Mesenteric fat pad (tissue), 1 donor: Measurements from ENCODE around the gene AKAP13. TPM values are rescaled to one million over a fixed set of nuclear protein-coding genes. Genes with fewer than 3 reads are reported as not detected.

Experiments used
- DNase-seq: peaks from one replicate; pipeline ENCODE4 v3.0.0-alpha.2; 2020; ENCODE audit warnings: low spot score
- total RNA-seq: library from RNA; stranded (reverse); fragmentation: NEBNext Ultra II Directional; extraction: Animal tissue kit (Norgen Biotek cat#: 25700); gene quantifications from one replicate; pipeline ENCODE4 v1.2.1, GENCODE V29; 2021
- donor health status: DM: yes; HTN: yes; CAD: no.

The AKAP13 gene
- total RNA-seq, 1 donor from 2014 or later: 159 TPM

DNA sequence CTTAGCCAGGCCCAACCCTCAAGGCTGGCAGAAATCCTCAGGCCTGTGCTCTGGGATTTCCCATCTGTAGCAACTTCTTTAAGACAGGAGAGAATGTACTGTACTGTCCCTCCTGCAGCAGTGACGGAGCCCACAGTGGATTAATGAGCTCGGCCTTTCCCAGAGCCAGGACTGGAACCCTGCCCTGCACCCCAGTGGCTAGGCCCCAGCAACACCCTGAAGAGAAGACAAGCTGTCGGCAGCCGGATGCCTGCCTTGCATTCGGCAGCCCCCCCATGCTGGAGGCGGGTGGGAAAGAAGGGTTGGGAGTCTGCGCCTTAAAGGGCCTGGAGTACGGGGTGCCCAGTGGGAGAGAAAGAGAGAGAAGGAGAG is 382.3 kb downstream of the AKAP13 start:
- DNase-seq: no peak

DNA sequence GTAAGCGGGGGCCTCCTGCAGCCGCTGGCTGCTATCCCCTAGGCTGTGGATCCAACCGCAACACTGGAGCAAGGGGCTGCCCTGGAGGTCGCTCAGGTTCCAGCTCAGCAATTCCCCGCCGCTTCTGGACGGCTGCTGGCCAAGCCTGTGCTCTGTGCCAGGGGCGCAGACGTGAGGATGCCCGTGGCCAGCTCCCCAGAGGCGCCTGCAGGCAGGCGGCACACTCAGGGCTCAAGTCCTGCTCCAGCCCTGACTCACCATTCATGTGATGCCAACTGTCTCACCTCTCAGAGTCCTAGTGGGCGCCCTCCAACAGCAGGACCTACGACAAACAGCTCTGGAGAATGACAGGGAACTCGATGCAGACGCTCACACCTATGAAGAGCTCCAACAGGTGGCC is 382.8 kb downstream of the AKAP13 start:
- DNase-seq: no peak

DNA sequence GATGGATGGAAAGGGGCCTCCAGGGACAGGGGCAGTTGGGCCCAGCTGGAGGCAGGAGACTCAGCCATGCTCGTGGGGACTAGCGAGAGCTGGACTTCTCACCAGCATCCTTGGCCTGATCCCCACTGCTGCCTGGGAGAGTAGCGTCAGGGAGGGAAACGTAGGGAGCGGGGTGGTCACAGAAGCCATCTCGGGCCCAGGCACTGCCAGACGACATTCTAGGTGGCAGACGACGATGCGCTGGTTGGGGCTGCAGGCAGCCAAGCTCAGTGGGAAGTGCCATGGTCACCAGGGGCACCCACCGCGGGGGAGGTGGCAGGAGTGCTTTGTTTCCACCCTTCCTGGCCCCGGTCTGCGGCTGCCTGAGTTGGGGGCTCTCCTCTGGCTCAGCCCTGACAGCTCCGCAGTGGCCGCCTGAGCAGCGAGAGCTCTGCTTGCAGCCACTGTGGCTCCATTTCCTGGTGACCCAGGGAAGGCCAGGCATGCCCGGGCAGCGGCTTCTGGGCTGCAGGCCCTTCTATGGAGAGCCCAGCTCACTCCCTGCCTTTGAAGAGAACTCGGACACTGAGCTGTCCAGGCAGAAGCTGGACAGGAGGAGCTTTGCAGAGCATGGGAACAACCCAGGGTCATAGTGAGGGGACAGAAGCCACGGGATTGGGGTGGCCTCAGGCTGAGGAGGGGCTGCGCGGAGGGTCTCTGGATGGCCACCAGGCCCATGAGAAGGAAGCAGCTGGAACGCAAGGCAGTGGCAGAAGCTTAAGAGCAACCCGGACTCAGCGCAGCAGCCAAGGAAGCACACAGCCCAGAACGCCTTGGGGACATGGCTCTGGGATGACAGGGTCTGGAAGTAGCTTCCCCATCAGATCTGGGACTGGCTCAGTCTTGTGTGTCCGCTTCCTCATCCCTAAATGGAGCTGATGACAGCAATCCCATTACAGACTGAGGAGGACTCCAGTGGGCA is 383.6 kb downstream of the AKAP13 start:
- no peak for DNase-seq

DNA sequence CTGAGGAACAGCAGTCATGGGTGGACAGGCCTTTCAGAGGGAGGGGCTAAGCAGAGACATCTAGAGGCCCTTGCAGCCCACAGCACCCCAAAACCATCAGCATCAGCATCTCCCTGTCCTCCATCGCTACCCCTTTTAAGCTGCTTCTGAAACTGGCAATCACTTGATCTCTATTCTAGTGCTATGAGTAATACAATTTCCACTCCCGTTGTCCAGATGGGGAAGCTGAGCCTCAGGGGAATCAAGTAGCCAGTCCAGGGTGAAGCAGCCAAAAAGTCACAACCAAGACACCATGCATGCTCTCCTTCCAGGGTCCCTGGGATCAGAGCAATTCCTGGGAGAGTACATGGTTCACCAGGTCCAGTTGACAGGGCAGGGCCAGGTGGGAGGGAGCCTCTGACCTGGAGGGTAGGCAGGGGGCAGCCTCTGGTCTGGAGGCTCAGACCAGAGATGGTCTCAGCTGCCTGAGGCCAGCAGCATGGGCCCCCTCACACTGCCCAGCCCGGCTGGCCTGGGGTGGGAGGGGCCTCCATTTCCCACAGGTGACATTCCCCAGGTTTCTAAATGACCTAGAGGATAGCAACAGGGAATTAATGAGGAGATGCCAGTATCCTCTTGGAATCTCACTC is 384.4 kb downstream of the AKAP13 start:
- no peak for DNase-seq

DNA sequence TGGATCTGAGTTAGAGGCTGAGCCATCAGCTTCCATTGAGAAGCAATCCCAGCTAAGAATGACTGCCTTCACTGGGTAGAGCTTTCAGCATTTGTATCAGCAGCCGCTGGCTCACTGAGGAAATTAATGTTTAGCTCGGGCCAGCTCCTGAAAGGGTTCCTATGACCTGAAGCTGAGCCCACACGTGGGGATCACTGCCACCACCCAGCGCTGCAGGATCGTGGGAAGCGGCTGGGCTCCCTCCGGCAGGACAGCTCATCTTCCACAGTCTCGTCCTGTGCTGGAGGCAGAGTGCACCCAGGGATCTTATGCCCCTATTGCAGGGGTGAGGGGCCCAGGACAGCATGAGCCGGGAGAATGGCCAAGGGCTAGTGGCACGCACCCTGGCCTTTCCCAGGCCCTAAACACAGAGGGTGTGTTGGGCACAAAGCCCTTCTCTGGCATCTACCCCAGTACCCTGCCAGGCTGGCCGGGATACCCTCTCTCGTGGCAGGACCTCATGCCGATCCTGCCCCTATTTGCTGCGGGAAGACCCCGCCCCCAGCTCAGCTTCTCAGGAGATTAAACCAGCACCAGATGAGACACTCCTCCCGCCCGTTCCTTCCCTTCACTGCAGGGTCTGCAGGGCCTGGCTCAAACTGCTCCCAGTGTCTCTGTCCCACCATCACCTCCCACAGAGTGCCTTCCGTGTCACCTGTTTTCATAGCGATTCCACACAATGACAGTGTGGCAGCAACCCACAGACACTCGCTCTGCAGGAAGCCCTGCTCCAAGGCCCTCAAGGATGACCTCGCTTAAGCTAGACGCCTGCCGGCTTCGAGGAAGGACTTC is 385.8 kb downstream of the AKAP13 start:
- no peak for DNase-seq

DNA sequence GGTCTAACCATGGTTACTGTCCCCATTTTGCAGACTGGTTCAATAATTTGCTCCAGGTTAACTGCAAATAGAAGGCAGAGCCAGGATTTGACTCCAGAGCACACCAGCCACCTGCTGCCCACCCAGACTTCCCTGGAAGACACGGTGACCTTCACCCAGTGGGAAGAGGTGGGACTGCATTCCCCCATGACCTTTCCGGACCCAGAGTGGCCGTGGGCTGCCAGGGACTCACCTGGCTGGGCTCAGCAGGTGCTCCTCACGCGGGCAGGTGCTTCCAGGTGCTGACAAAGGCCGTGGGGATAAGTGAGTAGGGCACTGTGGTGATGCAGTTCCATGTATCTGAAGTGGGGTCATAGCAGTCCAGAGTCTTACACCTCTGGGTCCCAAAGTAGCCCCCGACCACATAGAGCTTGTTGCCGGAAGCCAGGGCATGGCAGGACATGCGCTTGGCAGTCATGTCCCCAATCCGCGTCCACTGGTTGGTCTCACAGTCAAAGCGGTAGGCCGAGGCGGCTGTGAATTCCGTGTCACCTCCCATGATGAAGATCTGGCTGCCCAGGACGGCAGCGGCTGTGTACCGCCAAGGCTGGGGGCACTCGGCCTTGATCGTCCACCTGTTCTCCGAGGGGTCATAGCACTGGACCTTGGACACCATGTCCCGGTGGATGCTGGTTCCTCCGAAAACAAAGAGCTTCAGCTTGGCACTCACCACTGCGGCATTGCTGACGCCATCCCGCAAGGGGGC is 387.6 kb downstream of the AKAP13 start:
- DNase-seq: no peak

DNA sequence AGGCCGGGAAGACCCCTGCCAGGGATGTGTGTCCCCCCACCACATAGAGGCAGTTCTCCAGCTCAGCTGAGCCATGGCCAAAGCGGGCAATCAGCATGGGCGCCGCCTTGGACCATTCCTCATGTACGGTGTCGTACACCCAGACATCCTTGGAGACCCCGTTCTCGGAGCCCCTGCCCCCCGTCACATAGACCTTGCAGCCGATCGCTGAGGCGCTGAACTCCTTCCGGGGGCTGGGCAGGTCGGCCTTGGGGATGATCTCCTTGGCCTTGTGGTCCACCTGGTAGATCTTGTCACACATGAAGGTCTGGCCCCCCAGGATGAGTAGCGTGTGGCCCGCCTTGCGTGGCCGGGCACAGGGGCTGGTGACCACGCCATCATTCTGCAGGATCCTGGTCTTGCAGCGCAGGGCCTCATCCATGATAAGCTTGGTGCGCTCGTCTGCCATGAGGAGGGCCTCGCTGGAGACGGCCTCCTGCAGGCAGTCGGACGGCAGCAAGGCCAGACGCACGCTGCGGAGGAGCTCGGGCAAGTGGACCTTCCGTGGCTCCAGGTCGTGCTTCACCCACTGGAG is 388.3 kb downstream of the AKAP13 start:
- no peak for DNase-seq

DNA sequence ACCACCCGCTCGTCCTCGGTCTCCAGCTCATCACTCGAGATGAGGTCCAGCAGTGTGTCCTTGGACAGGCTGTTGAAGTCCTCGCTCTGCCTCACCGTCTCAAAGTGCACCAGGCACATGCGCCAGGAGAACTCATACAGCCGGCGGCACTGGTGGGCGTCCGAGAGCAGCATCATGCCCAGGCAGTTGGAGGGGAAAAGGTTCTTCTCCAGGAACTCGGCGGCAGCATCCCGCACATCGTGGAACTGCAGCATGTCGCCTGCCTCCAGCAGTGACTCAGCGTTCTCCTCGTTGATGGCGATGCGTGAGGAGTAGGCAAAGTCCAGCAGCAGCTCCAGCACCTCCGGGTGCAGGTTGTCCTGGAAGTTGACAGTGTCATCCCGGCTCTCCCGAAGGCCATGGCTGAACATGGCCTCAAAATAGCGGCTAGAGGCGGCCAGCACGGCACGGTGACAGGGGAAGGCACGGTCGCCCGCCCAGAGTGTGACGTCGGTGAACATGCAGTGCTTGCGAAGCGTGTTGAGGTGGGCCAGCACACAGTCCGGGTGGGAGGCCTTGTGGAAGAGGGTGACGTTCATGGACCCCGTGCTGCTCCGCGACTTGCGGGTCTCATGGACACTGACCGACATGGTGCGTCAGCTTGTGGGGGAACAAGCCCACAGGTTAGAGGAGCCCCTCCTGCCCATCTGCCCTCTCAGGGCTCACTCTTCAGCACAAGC is 388.9 kb downstream of the AKAP13 start:
- no peak for DNase-seq

DNA sequence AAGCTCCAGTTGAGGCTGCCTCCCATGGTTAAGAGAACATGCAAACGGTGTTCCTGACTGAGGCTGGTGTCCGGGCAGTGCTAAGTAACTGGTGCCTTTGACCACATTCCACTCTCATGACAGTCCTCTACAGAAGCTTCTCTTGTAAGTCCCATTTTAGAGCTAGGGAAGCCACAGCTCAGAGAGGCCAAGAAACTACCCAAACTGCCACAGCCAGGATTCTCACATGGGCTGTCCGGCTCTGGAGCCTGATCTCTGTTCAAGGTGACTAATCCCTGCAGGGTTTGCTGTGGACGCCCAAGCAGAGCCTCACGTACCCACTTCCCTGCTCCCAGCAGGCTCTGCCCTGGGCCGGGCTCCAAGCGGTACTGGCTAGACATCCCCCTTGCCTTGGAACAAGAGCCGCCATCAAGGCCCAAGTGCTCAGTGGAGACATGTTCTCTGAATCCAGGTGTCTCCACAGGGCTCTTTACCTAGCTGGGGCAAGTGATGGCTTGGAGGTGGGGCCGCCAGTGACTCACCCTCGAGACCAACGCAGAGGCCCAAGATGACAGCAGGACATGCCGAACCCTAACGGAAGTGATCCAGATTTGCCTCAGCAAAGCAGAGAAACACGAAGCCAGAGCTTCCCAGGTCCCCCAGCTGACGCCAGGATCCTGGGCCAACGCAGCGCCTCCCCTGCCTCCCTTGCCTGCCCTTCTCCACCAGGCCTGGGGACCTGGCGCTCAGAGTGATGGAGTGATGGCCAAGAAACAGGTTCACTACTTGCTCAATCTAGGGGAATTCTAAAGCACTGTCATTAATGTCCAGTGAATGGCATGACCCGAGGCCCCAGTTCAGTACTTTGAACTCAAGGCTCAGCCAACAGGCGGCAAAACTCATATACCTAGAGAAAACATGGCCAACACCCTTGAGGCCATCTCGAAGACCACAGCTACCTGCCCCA is 390.0 kb downstream of the AKAP13 start:
- no peak for DNase-seq

DNA sequence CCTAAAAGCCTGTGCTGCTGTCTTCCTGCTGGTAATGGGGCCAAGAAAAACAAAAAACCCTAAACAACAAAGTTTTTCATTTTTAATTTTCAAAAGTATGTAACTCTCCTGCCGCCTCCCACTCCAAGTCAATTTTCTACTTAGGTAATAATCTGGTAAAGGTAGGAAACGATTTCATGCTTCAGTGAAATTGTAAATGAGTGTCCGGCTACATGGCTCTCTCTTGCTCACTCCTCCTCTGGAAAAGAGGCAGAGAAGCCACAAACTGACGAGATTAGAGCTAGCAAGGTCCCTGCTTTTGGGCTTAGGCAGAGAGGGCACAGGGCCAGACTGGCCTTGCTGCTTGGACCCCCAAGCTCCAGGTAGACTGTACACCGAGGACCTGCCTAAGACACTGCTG is 390.9 kb downstream of the AKAP13 start:
- no peak for DNase-seq

DNA sequence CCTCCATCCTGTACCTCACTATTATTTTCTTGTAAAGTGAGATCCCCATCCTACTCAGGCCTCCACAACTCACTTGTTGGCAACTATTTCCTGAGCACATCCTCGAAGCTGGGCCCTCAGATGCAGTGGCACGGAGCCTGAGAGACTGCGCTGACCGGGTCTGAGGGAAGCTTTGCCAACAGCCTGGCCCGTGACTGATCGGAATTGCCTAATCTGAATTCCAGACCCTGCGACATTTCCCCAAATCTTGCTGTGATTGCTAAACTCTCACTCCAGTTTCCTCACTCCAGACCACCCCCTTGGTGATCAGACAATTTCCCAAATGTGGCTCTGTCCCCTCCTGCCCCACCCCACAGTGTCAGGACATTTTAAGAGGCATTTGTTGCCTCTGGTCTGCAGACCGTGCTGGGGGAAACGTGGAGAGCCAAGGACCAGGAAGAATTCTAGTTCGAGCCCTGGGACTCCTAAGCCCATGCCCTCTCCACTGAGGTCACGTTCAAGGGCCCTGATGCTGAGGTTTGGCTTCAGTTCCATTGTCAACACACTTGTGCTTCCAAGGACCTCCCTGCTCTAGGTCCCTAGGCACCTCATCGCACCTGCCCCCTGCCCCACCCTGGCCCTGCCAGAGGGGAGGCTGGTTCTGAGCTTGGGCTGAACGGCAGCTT is 391.5 kb downstream of the AKAP13 start:
- DNase-seq: no peak

DNA sequence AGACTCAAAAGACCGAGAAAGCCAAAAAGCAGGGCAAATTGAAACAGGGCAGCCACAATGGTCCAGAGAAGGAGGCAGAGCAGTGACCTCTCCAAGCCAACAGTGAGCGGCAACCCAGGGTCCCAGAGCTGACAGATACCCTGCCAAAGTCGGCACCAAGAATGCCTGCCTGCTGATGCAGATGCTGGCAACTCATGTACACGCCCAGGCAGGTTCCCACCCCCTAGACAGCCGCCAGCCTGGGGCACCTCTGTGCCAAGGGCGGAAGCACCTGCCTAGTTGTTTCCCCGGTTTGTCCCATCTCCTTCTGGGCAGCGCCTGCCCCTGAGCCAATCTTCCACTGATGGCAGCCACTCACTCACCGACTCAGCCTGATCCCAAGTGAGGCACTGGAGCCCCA is 392.3 kb downstream of the AKAP13 start:
- DNase-seq: no peak

DNA sequence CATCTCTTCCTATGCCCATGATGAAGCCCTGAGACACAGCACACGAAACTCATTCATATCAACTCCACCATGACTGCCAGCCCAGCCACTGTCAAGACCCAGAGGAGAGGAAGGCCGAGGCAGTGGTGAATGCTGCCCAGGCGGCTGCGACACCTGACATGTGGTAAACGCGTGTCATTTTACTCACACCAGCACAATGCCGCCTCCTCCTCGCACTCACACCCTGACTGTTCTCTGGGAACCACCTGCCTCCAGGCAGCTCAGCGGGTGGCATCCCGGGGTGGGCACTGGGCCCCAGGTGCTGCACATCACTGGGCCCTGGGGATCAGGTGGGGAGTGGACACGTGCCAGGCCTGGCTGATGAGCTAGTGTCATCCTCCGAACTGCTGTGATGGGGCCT is 392.8 kb downstream of the AKAP13 start:
- no peak for DNase-seq

DNA sequence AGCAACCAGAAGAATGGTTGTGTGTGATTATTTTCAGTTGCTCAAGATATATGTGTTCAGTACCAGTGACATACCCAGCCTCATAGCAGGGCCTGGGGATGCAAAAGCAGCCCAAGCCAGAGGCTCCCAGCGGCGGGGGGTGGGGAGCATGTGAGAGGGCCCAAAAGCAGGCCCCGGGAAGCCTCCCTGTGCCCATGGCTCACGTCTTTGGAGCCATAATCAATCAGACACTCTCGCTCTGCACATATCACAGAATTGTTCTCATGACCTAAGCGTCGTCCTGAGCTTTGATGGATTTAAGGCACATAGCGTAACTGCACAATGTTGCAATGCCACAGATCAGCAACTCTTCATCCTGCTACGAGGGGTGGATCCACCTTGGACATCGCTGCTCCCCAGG is 393.6 kb downstream of the AKAP13 start:
- no peak for DNase-seq

DNA sequence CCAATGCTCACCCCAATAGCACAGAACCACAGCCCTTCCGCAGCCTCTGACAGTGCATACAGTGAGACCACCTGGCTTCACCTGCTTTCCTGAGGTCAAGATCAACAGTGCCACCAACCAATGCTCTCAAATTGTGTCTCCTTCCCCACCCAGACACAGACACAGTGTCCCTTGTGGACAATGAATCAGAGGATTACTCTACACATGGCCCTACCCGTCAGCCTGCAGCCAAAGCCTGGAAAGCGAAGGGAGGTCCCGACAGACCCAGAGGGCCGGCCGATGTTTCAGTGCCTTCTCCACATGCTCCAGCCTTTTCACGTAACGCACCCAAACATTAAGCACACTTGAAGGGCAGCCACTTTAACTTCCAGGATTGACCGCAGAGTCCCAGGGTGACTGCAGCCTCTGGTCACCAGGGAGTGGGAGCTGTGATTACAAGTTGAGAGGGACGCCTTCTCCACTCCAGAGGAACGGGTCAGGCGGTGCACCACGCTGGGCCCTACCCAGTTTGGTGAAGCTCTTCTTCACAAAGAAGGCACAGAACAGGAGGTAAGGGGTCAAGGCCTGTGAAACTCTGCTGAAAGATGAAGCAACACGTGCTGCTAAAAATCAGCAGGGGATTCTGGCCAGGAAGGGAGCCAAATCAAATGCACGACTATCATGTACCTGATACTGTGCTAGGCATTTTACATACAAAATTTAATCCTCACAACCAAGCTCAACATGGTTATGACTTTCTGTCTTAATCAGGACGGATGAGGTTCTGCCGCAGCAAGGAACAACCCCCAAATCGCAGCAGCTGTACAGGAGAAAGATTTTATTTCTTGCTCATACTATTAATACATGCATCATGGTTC is 397.1 kb downstream of the AKAP13 start:
- no peak for DNase-seq

DNA sequence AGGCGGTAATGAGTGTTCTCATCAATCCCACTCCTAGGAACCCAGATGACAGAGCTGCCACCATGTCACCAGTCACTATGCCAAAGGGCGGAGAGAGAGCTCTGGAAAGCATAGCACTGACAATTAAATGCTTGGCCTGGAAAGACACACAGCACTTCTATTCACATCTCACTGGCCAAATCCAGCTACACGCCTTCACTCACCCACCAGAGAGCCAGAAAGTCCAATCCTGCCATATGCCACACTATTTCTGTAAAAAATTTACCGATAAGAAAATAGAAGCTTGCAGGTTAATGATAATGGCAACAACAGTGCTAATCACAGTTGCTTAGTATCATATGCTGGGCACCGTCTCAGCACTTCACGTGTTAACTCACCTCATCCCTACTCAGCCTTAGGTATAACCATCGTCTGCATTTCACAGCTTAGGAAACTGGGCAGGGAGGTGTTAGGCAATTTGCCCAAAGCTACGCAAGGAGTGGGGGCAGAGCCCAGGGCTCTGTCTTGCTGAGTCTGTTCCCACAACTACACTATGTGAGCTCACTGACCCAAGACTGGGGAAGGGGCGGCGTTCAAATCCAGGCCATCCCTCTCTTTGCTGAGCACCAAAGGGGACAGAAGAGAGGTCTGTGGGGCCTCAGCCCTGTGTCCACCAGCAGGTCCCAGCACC is 397.8 kb downstream of the AKAP13 start:
- DNase-seq: no peak

DNA sequence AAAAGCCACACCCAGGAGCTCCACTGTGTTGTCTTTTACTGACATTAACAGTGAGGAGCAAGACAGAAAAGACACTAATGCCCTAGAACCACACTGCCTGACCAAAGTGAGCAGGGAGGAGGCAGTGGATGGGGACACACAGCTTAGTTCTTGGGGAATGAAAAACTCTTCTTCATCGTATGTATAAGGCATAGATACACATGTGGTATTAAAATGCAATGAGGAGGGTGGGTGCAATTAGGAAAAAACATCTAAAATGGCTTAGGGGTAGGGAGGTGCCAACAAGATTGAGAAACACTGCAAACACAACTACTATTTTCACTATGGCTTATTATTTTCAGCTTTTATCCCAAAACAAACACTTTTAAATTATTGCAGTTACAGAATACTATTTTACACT is 398.8 kb downstream of the AKAP13 start:
- DNase-seq: no peak
